ENCODE measurements around the gene TOX2. TPM values are rescaled to one million over a fixed set of nuclear protein-coding genes. Genes with fewer than 3 reads are reported as not detected.

The TOX2 gene
- total RNA-seq, 1 experiment from 2014 or later: 1.7 TPM

GRCh38 chr20:44071057-44071456 lies 156.4 kb downstream of the TOX2 start:
- H3K27me3 Mint-ChIP-seq (ENCODE audit: low read depth): no peaks in the 10 kb centered on the region; the same call in 1 of the 2 replicates
- Histone ChIP-seq H2BK20ac (ENCODE audit: low read depth, low read length, poor library complexity, severe bottlenecking) (no peak overlapping the region), H2BK12ac (ENCODE audit: insufficient read length, low read depth, low read length) (no peak overlapping the region), H2AFZ (ENCODE audit: low read length) (no peak overlapping the region), H4K5ac (ENCODE audit: insufficient read length, low read depth, low read length) (no peak overlapping the region), H4K20me1 (ENCODE audit: control insufficient read depth, insufficient read depth, insufficient read length) (no peaks in the 10 kb centered on the region), H3K14ac (ENCODE audit: insufficient read depth, low read length) (no peak overlapping the region), H3K27me3 (ENCODE audit: insufficient read depth, low read length) (no peaks in the 10 kb centered on the region), H3K4me2 (ENCODE audit: insufficient read depth, insufficient read length, low read length) (no peak overlapping the region), H3K79me2 (ENCODE audit: insufficient read depth, low read length) (no peaks in the 10 kb centered on the region), H2BK120ac (ENCODE audit: low read depth, low read length, poor library complexity, severe bottlenecking) (no peak overlapping the region), H3K23me2 (ENCODE audit: insufficient read length, low read depth, low read length, poor library complexity, severe bottlenecking) (no peaks in the 10 kb centered on the region), H3K18ac (ENCODE audit: insufficient read length, low read depth, low read length) (no peak overlapping the region), H2BK5ac (ENCODE audit: insufficient read length, low read length) (no peak overlapping the region), H3K23ac (ENCODE audit: insufficient read length, low read depth, low read length) (no peak overlapping the region), H2BK15ac (ENCODE audit: low read depth, low read length) (no peak overlapping the region), H3K9ac (ENCODE audit: extremely low read depth, insufficient read length, low read length) (no peak overlapping the region), H3K27ac (ENCODE audit: insufficient read length, low read depth, low read length) (no peak overlapping the region), H3K4ac (ENCODE audit: low read depth, low read length) (no peak overlapping the region), H3K79me1 (ENCODE audit: insufficient read depth, low read depth, low read length, poor library complexity, severe bottlenecking) (no peaks in the 10 kb centered on the region), H4K8ac (replicated peaks; ENCODE audit: insufficient read length, low read depth, low read length) (no peak overlapping the region), H3K56ac (ENCODE audit: insufficient read length, low read depth, low read length) (no peak overlapping the region), H3K4me1 (ENCODE audit: insufficient read depth, low read length) (no peaks in the 10 kb centered on the region; the same call in 1 of the 2 replicates), H3K9me3 (ENCODE audit: control insufficient read depth, low read depth, low read length) (no peaks in the 10 kb centered on the region), H2AK5ac (ENCODE audit: insufficient read length, low read length) (no peak overlapping the region), H4K91ac (ENCODE audit: insufficient read length, low read depth, low read length) (no peak overlapping the region), H3T11ph (ENCODE audit: low read length) (no peak overlapping the region)
- no peak for DNase-seq
- H3K4me1 Mint-ChIP-seq: peaks cover 18 to 27% of the 10 kb centered on the region in 2 experiments
- TF ChIP-seq, protein P1, sequence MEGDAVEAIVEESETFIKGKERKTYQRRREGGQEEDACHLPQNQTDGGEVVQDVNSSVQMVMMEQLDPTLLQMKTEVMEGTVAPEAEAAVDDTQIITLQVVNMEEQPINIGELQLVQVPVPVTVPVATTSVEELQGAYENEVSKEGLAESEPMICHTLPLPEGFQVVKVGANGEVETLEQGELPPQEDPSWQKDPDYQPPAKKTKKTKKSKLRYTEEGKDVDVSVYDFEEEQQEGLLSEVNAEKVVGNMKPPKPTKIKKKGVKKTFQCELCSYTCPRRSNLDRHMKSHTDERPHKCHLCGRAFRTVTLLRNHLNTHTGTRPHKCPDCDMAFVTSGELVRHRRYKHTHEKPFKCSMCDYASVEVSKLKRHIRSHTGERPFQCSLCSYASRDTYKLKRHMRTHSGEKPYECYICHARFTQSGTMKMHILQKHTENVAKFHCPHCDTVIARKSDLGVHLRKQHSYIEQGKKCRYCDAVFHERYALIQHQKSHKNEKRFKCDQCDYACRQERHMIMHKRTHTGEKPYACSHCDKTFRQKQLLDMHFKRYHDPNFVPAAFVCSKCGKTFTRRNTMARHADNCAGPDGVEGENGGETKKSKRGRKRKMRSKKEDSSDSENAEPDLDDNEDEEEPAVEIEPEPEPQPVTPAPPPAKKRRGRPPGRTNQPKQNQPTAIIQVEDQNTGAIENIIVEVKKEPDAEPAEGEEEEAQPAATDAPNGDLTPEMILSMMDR (conservative IDR thresholded peaks at IDR 0.05): no peak
- no peak overlapping the region; a peak in 1 of 7 replicates for H3K27ac Mint-ChIP-seq
- H3K9me3 Mint-ChIP-seq: no peaks in the 10 kb centered on the region
- H3K36me3 Mint-ChIP-seq (ENCODE audit: insufficient read depth in 1 of 3, low read depth in 3 of 3): no peaks in the 10 kb centered on the region
- WGBS (ENCODE audit: extremely low coverage, insufficient read length, low lambda C conversion rate): no CpG with 5 or more reads among the region's 10 CpGs
- no peak overlapping the region for H3K4me3 Mint-ChIP-seq
